Liver (tissue), 9 donors: ENCODE data around the gene SBF2. TPM values are rescaled to one million over a fixed set of nuclear protein-coding genes. Genes with fewer than 3 reads are reported as not detected.

Experiments
- DNase-seq: peaks from one replicate; pipeline ENCODE4 v3.0.0-alpha.2; 2017; ENCODE audit warnings: low spot score
- H3K27ac ChIP-seq, 2 donors: one replicate each; pipeline ENCODE4 v1.7.0; 2013; ENCODE audit warnings: inconsistent platforms in 2 of 2, low read length in 2 of 2, control low read depth in 1 of 2, low read depth in 1 of 2, mild to moderate bottlenecking in 1 of 2
- H3K27me3 ChIP-seq, 4 donors: one replicate each; pipeline versions ENCODE4 v1.6.1 to v1.7.0; 2013; ENCODE audit warnings: low read length in 3 of 4, inconsistent platforms in 1 of 4, mild to moderate bottlenecking in 1 of 4, moderate library complexity in 1 of 4; ENCODE audit not compliant: control insufficient read depth in 4 of 4, insufficient read depth in 4 of 4
- H3K36me3 ChIP-seq, 4 donors: one replicate each; pipeline versions ENCODE4 v1.6.1 to v1.7.0; 2013; ENCODE audit warnings: low read length in 3 of 4, mild to moderate bottlenecking in 3 of 4, low read depth in 1 of 4, moderate library complexity in 1 of 4; ENCODE audit not compliant: control insufficient read depth in 4 of 4, insufficient read depth in 3 of 4
- H3K4me1 ChIP-seq, 4 donors: one replicate each; pipeline versions ENCODE4 v1.6.1 to v1.7.0; 2013; ENCODE audit warnings: low read length in 3 of 4, mild to moderate bottlenecking in 3 of 4, moderate library complexity in 1 of 4; ENCODE audit not compliant: control insufficient read depth in 4 of 4, insufficient read depth in 4 of 4
- H3K4me3 ChIP-seq, 3 donors: one replicate each; pipeline versions ENCODE4 v1.6.1 to v1.7.0; 2013; ENCODE audit warnings: low read length in 3 of 3, control low read depth in 1 of 3, low read depth in 1 of 3, mild to moderate bottlenecking in 1 of 3
- H3K9ac ChIP-seq, 2 donors: one replicate each; pipeline ENCODE4 v1.7.0; 2013; ENCODE audit warnings: low read length in 2 of 2, mild to moderate bottlenecking in 2 of 2, moderate library complexity in 2 of 2, control low read depth in 1 of 2, low read depth in 1 of 2
- H3K9me3 ChIP-seq, 4 donors: one replicate each; pipeline versions ENCODE4 v1.6.1 to v1.7.0; 2013; ENCODE audit warnings: low read length in 3 of 4; ENCODE audit not compliant: control insufficient read depth in 4 of 4
- ATF3 ChIP-seq: IDR thresholded peaks from 2 replicates; pipeline ENCODE4 v1.6.1; 2016; ENCODE audit warnings: antibody characterized with exemption
- CTCF ChIP-seq: fragments of 150-350 bp; IDR thresholded peaks from 2 replicates; pipeline ENCODE4 v1.5.1; 2017; ENCODE audit warnings: improper control_type of control experiment, low read depth, low read length; ENCODE audit not compliant: missing input control
- EGR1 ChIP-seq, 2 donors: IDR thresholded peaks; 2 replicates each; pipeline ENCODE4 v1.6.1; 2016 to 2018; ENCODE audit warnings: antibody characterized with exemption in 2 of 2, low read depth in 2 of 2
- FOXA1 ChIP-seq: IDR thresholded peaks from 2 replicates; pipeline ENCODE4 v1.6.1; 2016; ENCODE audit warnings: antibody characterized with exemption
- FOXA2 ChIP-seq: IDR thresholded peaks from 2 replicates; pipeline ENCODE4 v1.6.1; 2016; ENCODE audit warnings: antibody characterized with exemption
- GABPA ChIP-seq, 2 donors: IDR thresholded peaks in 1 of 2; conservative IDR thresholded peaks in 1 of 2; 2 replicates each; pipeline ENCODE4 v1.6.1; 2016; ENCODE audit warnings: antibody characterized with exemption in 2 of 2, mild to moderate bottlenecking in 1 of 2, moderate library complexity in 1 of 2
- HNF4A ChIP-seq, 2 donors: conservative IDR thresholded peaks; 2 replicates each; pipeline ENCODE4 v1.6.1; 2016; ENCODE audit warnings: antibody characterized with exemption in 2 of 2, mild to moderate bottlenecking in 2 of 2
- HNF4G ChIP-seq: IDR thresholded peaks from 2 replicates; pipeline ENCODE4 v1.6.1; 2016; ENCODE audit warnings: antibody characterized with exemption
- JUND ChIP-seq, 2 donors: IDR thresholded peaks; 2 replicates each; pipeline ENCODE4 v1.6.1; 2016; ENCODE audit warnings: antibody characterized with exemption in 2 of 2
- NR2F2 ChIP-seq: IDR thresholded peaks from 2 replicates; pipeline ENCODE4 v1.6.1; 2016; ENCODE audit warnings: antibody characterized with exemption
- RAD21 ChIP-seq, 2 donors: IDR thresholded peaks; 2 replicates each; pipeline ENCODE4 v1.6.1; 2016; ENCODE audit warnings: antibody characterized with exemption in 2 of 2, mild to moderate bottlenecking in 2 of 2
- RXRA ChIP-seq, 2 donors: IDR thresholded peaks; 2 replicates each; pipeline ENCODE4 v1.6.1; 2017 to 2018; ENCODE audit warnings: antibody characterized with exemption in 2 of 2, mild to moderate bottlenecking in 1 of 2
- SP1 ChIP-seq: IDR thresholded peaks from 2 replicates; pipeline ENCODE4 v1.6.1; 2018; ENCODE audit warnings: antibody characterized with exemption, mild to moderate bottlenecking
- TAF1 ChIP-seq: conservative IDR thresholded peaks from 2 replicates; pipeline ENCODE4 v1.6.1; 2016; ENCODE audit warnings: antibody characterized with exemption, mild to moderate bottlenecking
- YY1 ChIP-seq: IDR thresholded peaks from 2 replicates; pipeline ENCODE4 v1.6.1; 2016; ENCODE audit warnings: antibody characterized with exemption, mild to moderate bottlenecking
- ZBTB33 ChIP-seq: IDR thresholded peaks from 2 replicates; pipeline ENCODE4 v1.6.1; 2016; ENCODE audit warnings: antibody characterized with exemption
- WGBS: extraction: QIAGEN DNeasy Blood & Tissue Kit; methylation state at CpG from one replicate; pipeline ENCODE4 v1.1.7; 2013; 5-methylcytosine and 5-hydroxymethylcytosine counted together
- polyA plus RNA-seq, 2 donors: library from polyadenylated mRNA; stranded (reverse) in 1 of 2; unstranded in 1 of 2; fragments of 200-250 nt in 1 of 2; fragments of >200 nt in 1 of 2; fragmentation: Nextera tagmentation in 1 of 2; extraction: Ambion mirVana in 1 of 2; gene quantifications; one replicate each; pipeline versions ENCODE4 v1.2.1 to v1.2.3, GENCODE V29; 2013 to 2015
- total RNA-seq, 2 donors: library from RNA; depleted of rRNA; stranded (reverse); fragments of >200 nt; gene quantifications; one replicate each; pipeline ENCODE4 v1.2.3, GENCODE V29; 2014
- TF ChIP-seq, protein P1 (sequence below): IDR thresholded peaks from 2 replicates; pipeline ENCODE4 v1.6.1; 2016; ENCODE audit warnings: antibody characterized with exemption
- TF ChIP-seq, protein P2 (sequence below): IDR thresholded peaks from 2 replicates; pipeline ENCODE4 v1.6.1; 2016; ENCODE audit warnings: antibody characterized with exemption, mild to moderate bottlenecking
- donor health status: healthy.
- donor health status: healthy.
- donor health status: healthy.
- donor health status: healthy.
- donor health status: healthy.

The SBF2 gene
- total and polyA plus RNA-seq, 4 donors: 7.5 to 31.3 (median 14.7) TPM

GRCh38 chr11:10221342-10221741, 72.7 kb downstream of the SBF2 start:
- H3K4me1 ChIP-seq: no peaks in the 10 kb centered on the region
- no peak for DNase-seq
- H3K9ac ChIP-seq: no peak overlapping the region
- H3K27ac ChIP-seq: no peak overlapping the region
- WGBS: 96% methylated on average over 2 of the region's 2 CpGs
- no peaks in the 10 kb centered on the region for H3K27me3 ChIP-seq
- no peak overlapping the region for H3K4me3 ChIP-seq
- TF ChIP-seq RAD21 (IDR thresholded peaks at IDR 0.05): no peak
- TF ChIP-seq, protein P1, sequence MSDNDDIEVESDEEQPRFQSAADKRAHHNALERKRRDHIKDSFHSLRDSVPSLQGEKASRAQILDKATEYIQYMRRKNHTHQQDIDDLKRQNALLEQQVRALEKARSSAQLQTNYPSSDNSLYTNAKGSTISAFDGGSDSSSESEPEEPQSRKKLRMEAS: no peak
- no peak for TF ChIP-seq CTCF
- no peak for TF ChIP-seq TAF1
- TF ChIP-seq GABPA (IDR thresholded peaks at IDR 0.05 in 1 of 2, conservative IDR thresholded peaks at IDR 0.05 in 1 of 2): no peak
- no peak for TF ChIP-seq JUND (IDR thresholded peaks at IDR 0.05)
- no peak for TF ChIP-seq FOXA1
- TF ChIP-seq ZBTB33: no peak
- TF ChIP-seq SP1: no peak
- no peak for TF ChIP-seq ATF3
- TF ChIP-seq HNF4A (conservative IDR thresholded peaks at IDR 0.05): no peak
- no peak for TF ChIP-seq FOXA2
- TF ChIP-seq YY1: no peak
- TF ChIP-seq HNF4G: no peak
- TF ChIP-seq, protein P2, sequence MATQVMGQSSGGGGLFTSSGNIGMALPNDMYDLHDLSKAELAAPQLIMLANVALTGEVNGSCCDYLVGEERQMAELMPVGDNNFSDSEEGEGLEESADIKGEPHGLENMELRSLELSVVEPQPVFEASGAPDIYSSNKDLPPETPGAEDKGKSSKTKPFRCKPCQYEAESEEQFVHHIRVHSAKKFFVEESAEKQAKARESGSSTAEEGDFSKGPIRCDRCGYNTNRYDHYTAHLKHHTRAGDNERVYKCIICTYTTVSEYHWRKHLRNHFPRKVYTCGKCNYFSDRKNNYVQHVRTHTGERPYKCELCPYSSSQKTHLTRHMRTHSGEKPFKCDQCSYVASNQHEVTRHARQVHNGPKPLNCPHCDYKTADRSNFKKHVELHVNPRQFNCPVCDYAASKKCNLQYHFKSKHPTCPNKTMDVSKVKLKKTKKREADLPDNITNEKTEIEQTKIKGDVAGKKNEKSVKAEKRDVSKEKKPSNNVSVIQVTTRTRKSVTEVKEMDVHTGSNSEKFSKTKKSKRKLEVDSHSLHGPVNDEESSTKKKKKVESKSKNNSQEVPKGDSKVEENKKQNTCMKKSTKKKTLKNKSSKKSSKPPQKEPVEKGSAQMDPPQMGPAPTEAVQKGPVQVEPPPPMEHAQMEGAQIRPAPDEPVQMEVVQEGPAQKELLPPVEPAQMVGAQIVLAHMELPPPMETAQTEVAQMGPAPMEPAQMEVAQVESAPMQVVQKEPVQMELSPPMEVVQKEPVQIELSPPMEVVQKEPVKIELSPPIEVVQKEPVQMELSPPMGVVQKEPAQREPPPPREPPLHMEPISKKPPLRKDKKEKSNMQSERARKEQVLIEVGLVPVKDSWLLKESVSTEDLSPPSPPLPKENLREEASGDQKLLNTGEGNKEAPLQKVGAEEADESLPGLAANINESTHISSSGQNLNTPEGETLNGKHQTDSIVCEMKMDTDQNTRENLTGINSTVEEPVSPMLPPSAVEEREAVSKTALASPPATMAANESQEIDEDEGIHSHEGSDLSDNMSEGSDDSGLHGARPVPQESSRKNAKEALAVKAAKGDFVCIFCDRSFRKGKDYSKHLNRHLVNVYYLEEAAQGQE: no peak
- TF ChIP-seq NR2F2: no peak
- no peak for TF ChIP-seq RXRA (IDR thresholded peaks at IDR 0.05)
- TF ChIP-seq EGR1 (IDR thresholded peaks at IDR 0.05; ENCODE audit: low read depth in 2 of 2): no peak
- H3K9me3 ChIP-seq: no peaks in the 10 kb centered on the region
- H3K36me3 ChIP-seq: no peaks in the 10 kb centered on the region

DNA sequence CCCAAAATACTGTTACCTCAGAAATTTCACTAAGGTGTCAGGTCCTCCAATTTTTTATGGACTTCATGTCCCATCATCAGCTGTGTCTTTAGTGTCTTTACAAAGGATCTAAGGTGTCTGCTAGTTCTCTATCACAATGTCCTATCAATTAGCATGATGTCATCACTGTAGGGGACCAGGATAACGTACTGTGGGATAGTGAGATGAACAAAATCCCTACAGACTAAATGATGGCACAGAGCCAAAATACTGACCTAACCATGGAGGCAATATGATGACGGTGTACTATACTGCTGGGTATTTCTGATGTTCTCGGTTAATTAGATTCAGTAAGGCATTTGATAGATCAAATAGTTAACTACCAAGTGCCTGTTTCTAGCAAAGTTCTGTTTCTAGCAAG, 82.5 kb downstream of the SBF2 start:
- peaks cover 2 to 5% (median 3%) of the 10 kb centered on the region in 4 donors for H3K4me1 ChIP-seq
- no peak overlapping the region for H3K4me3 ChIP-seq
- H3K9ac ChIP-seq: no peak overlapping the region
- WGBS: 94% methylated on average over 3 of the region's 3 CpGs
- DNase-seq: no peak
- H3K27ac ChIP-seq: no peak overlapping the region
- TF ChIP-seq TAF1 (no peak), RXRA (IDR thresholded peaks at IDR 0.05) (no peak)
- H3K36me3 ChIP-seq: no peaks in the 10 kb centered on the region
- no peaks in the 10 kb centered on the region for H3K9me3 ChIP-seq
- H3K27me3 ChIP-seq: no peaks in the 10 kb centered on the region
